ENCODE results near the gene COX6B1. TPM values are rescaled to one million over a fixed set of nuclear protein-coding genes. Genes with fewer than 3 reads are reported as not detected.

Gene COX6B1
- total RNA-seq, 2 donors from 2014 or later = 258 to 386 TPM

GRCh38 chr19:35692010-35692409, 43.9 kb downstream of the COX6B1 start:
- no peak for ATAC-seq (ENCODE audit: insufficient number of reproducible peaks, low FRiP score, low read depth)
- DNase-seq (ENCODE audit: low spot score) = no peak

DNA sequence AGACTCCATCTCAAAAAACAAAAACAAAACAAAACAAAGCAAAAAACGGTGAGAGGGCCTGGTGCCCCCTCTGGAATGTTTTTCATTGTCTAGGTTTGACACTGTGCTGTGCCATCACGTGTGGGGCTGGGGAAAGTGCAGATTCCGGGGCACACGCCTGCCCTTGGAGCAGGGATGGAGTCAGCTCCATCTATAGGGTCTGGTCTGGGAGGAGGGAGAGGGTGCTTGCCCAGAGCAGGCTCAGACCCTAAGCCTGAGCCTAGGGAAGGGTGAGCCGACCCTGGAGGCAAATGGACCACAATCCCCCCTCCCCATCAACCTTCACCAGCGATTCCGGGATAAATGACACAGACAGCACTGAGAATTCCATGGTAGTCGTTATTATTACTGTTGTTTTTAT, 45.3 kb downstream of the COX6B1 start:
- H3K27ac ChIP-seq = no peak overlapping the region
- no peak for TF ChIP-seq CTCF (IDR thresholded peaks at IDR 0.05)
- ATAC-seq (ENCODE audit: insufficient number of reproducible peaks, low FRiP score, low read depth) (no peak), DNase-seq (ENCODE audit: low spot score) (no peak)
- H3K4me3 ChIP-seq = no peak overlapping the region
- H3K4me1 ChIP-seq (ENCODE audit: control insufficient read depth in 1 of 2, low read depth in 2 of 2) = no peaks in the 10 kb centered on the region
- no peaks in the 10 kb centered on the region for H3K27me3 ChIP-seq (replicated peaks; ENCODE audit: insufficient read depth)
- H3K9me3 ChIP-seq = no peaks in the 10 kb centered on the region
- no peaks in the 10 kb centered on the region for H3K36me3 ChIP-seq

More at GRCh38 chr19:35692010-35692409, 43.9 kb downstream of the COX6B1 start:
- no peaks in the 10 kb centered on the region for H3K4me1 ChIP-seq (ENCODE audit: control insufficient read depth in 1 of 2, low read depth in 2 of 2)
- no peaks in the 10 kb centered on the region for H3K36me3 ChIP-seq
- no peaks in the 10 kb centered on the region for H3K9me3 ChIP-seq
- H3K4me3 ChIP-seq = no peak overlapping the region
- H3K27me3 ChIP-seq (replicated peaks; ENCODE audit: insufficient read depth) = no peaks in the 10 kb centered on the region
- TF ChIP-seq CTCF (IDR thresholded peaks at IDR 0.05) = no peak
- no peak overlapping the region for H3K27ac ChIP-seq

GRCh38 chr19:35693835-35694599, 45.9 kb downstream of the COX6B1 start:
- Histone ChIP-seq H3K9me3 (no peaks in the 10 kb centered on the region), H3K27me3 (replicated peaks; ENCODE audit: insufficient read depth) (no peaks in the 10 kb centered on the region), H3K4me3 (no peak overlapping the region), H3K4me1 (ENCODE audit: control insufficient read depth in 1 of 2, low read depth in 2 of 2) (no peaks in the 10 kb centered on the region), H3K36me3 (no peaks in the 10 kb centered on the region), H3K27ac (no peak overlapping the region)
- TF ChIP-seq CTCF (IDR thresholded peaks at IDR 0.05) = peak; percentile 93
- ATAC-seq (ENCODE audit: insufficient number of reproducible peaks, low FRiP score, low read depth) (peak; percentile 89), DNase-seq (ENCODE audit: low spot score) (peak; percentile 71)

- no peak for DNase-seq (ENCODE audit: low spot score)
- no peaks in the 10 kb centered on the region for H3K4me1 ChIP-seq (ENCODE audit: control insufficient read depth in 1 of 2, low read depth in 2 of 2)
- H3K36me3 ChIP-seq = no peaks in the 10 kb centered on the region
- H3K4me3 ChIP-seq = no peak overlapping the region
- no peak for TF ChIP-seq CTCF (IDR thresholded peaks at IDR 0.05)
- no peak overlapping the region for H3K27ac ChIP-seq
- no peaks in the 10 kb centered on the region for H3K9me3 ChIP-seq
- no peak for ATAC-seq (ENCODE audit: insufficient number of reproducible peaks, low FRiP score, low read depth)
- no peaks in the 10 kb centered on the region for H3K27me3 ChIP-seq (replicated peaks; ENCODE audit: insufficient read depth)
Measured at GRCh38 chr19:35695895-35696422, 47.8 kb downstream of the COX6B1 start.

GRCh38 chr19:35696835-35697234, 48.7 kb downstream of the COX6B1 start:
- H3K4me3 ChIP-seq = no peak overlapping the region
- H3K4me1 ChIP-seq (ENCODE audit: control insufficient read depth in 1 of 2, low read depth in 2 of 2) = peaks cover 0 to under 1% of the 10 kb centered on the region in 2 donors
- H3K27ac ChIP-seq = no peak overlapping the region
- DNase-seq (ENCODE audit: low spot score) (no peak), ATAC-seq (ENCODE audit: insufficient number of reproducible peaks, low FRiP score, low read depth) (no peak)
- H3K27me3 ChIP-seq (replicated peaks; ENCODE audit: insufficient read depth) = no peaks in the 10 kb centered on the region
- H3K9me3 ChIP-seq = no peaks in the 10 kb centered on the region
- TF ChIP-seq CTCF (IDR thresholded peaks at IDR 0.05) = no peak
- H3K36me3 ChIP-seq = no peaks in the 10 kb centered on the region
